Measurements from ENCODE around the gene TMED5. TPM values are rescaled to one million over a fixed set of nuclear protein-coding genes. Genes with fewer than 3 reads are reported as not detected.
"Not testable (repeated sequence)": the region's sequence is repeated elsewhere in the genome, so short reads cannot be mapped to it uniquely, and the experiment has no call there.

Gene TMED5
- total RNA-seq, 4 donors from 2014 or later = 37.7 to 62.3 (median 40.2) TPM

DNA sequence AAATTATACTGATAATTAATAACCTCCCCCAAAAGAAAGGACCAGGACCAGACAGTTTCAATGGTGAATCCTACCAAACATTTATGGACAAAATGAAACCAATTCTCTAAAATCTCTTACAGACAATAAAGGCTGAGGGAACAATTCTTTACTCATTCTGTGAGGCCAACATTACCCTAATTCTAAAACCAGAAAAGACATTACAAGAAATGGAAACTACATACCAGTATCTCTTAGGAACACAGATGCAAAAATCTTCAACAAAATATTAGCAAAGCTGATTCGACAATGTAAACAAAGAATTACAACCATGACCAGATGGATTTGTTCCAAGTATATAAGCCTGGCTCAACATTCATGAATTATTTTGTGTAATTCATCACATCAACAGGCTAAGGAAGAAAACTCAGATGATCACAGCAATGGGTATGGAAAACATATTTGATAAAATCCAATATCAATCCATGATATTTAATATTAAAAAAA, 8.6 kb downstream of the TMED5 start:
- H3K27ac ChIP-seq = no peak overlapping the region

DNA sequence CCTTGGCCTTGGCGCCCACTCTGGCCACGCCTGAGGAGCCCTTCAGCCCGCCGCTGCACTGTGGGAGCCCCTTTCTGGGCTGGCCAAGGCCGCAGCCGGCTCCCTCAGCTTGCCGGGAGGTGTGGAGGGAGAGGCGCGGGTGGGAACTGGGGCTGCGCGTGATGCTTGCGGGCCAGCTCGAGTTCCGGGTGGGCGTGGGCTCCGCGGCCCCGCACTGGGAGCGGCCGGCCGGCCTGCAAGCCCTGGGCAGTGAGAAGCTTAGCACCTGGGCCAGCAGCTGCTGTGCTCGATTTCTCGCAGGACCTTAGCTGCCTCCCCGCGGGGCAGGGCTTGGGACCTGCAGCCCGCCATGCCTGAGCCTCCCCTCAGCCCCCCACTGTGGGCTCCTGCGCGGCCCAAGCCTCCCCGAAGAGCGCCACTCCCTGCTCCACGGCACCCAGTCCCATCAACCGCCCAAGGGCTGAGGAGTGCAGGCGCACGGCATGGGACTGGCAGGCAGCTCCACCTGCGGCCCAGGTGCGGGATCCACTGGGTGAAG, 10.0 kb downstream of the TMED5 start:
- not testable (repeated sequence) for H3K4me3 ChIP-seq; H3K27ac ChIP-seq; H3K36me3 ChIP-seq; DNase-seq (ENCODE audit: low spot score in 2 of 2); H3K27me3 ChIP-seq; H3K9me3 ChIP-seq
- H3K4me1 ChIP-seq = peaks cover 15% of the 10 kb centered on the region
- 97% methylated on average over 9 of the region's 36 CpGs for WGBS

More for the DNA sequence above, 8.6 kb downstream of the TMED5 start:
- no peak for TF ChIP-seq EP300 (IDR thresholded peaks at IDR 0.05)
- no peak for TF ChIP-seq POLR2AphosphoS5 (IDR thresholded peaks at IDR 0.05)
- TF ChIP-seq, protein P1, sequence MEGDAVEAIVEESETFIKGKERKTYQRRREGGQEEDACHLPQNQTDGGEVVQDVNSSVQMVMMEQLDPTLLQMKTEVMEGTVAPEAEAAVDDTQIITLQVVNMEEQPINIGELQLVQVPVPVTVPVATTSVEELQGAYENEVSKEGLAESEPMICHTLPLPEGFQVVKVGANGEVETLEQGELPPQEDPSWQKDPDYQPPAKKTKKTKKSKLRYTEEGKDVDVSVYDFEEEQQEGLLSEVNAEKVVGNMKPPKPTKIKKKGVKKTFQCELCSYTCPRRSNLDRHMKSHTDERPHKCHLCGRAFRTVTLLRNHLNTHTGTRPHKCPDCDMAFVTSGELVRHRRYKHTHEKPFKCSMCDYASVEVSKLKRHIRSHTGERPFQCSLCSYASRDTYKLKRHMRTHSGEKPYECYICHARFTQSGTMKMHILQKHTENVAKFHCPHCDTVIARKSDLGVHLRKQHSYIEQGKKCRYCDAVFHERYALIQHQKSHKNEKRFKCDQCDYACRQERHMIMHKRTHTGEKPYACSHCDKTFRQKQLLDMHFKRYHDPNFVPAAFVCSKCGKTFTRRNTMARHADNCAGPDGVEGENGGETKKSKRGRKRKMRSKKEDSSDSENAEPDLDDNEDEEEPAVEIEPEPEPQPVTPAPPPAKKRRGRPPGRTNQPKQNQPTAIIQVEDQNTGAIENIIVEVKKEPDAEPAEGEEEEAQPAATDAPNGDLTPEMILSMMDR (IDR thresholded peaks at IDR 0.05) = no peak
- no peak for TF ChIP-seq POLR2A (IDR thresholded peaks at IDR 0.05)
- Histone ChIP-seq H3K36me3 (peaks cover 2% of the 10 kb centered on the region), H3K9me3 (no peaks in the 10 kb centered on the region), H3K27me3 (no peaks in the 10 kb centered on the region), H3K4me1 (peaks cover 24% of the 10 kb centered on the region), H3K4me3 (no peak overlapping the region)
- WGBS = 65% methylated on average over 1 of the region's 1 CpG
- DNase-seq (ENCODE audit: low spot score in 2 of 2) = no peak

- no peak for TF ChIP-seq EP300 (IDR thresholded peaks at IDR 0.05)
- peaks cover 3% of the 10 kb centered on the region for H3K4me1 ChIP-seq
- H3K36me3 ChIP-seq = peaks cover 2% of the 10 kb centered on the region
- H3K27me3 ChIP-seq = no peaks in the 10 kb centered on the region
- H3K9me3 ChIP-seq = no peaks in the 10 kb centered on the region
- H3K27ac ChIP-seq = no peak overlapping the region
- no peak for DNase-seq (ENCODE audit: low spot score in 2 of 2)
- no peak overlapping the region for H3K4me3 ChIP-seq
Measured at GRCh38 chr1:93167006-93167405, 13.2 kb downstream of the TMED5 start.

DNA sequence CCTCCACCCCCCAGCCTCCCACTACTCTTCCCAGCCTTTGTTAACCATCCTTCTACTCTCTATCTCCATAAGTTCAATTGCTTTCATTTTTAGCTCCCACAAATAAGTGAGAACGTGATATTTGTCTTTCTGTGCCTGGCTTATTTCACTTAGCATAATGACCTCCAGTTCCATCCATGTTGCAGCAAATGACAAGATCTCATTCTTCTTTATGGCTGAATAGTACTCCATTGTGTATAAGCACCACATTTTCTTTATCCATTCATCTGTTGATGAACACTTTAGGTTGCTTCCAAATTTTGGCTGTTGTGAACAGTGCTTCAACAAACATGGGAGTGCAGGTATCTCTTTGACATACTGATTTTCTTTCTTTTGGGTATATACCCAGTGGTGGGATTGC, 14.3 kb downstream of the TMED5 start:
- H3K4me3 ChIP-seq; H3K36me3 ChIP-seq; H3K9me3 ChIP-seq; H3K4me1 ChIP-seq; H3K27me3 ChIP-seq; H3K27ac ChIP-seq; DNase-seq (ENCODE audit: low spot score in 2 of 2): not testable (repeated sequence)
- 92% methylated on average over 1 of the region's 1 CpG for WGBS

DNA sequence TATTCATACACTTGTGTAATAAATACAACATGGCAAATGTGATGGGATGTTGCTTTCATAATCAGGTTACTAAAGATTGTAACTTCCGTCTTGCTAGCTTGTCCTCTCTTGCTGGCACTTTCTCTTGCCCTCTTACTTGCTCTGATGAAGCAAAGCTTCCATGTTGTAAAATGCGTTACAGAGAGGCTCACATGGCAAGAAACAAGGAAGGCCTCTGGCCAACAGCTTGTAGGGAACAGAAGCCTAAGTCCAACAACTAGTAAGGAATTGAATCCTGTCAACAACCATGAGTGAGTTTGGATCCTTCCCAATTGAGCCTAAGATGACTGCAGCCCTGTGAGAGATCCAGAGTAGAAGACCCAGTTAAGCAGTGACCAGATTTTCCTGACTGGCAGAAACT, 15.4 kb downstream of the TMED5 start:
- DNase-seq (ENCODE audit: low spot score in 2 of 2) = no peak
- Histone ChIP-seq H3K36me3 (no peaks in the 10 kb centered on the region), H3K27me3 (no peaks in the 10 kb centered on the region), H3K27ac (no peak overlapping the region), H3K4me1 (no peaks in the 10 kb centered on the region), H3K4me3 (no peak overlapping the region), H3K9me3 (no peaks in the 10 kb centered on the region)
- 98% methylated on average over 2 of the region's 2 CpGs for WGBS
- TF ChIP-seq EP300 (IDR thresholded peaks at IDR 0.05) = no peak
- TF ChIP-seq, protein P1 (IDR thresholded peaks at IDR 0.05) = no peak
- TF ChIP-seq POLR2AphosphoS5 (IDR thresholded peaks at IDR 0.05) = no peak
- TF ChIP-seq POLR2A (IDR thresholded peaks at IDR 0.05) = no peak

GRCh38 chr1:93163314-93163713, 16.9 kb downstream of the TMED5 start:
- H3K27me3 ChIP-seq; H3K4me1 ChIP-seq; H3K9me3 ChIP-seq; DNase-seq (ENCODE audit: low spot score in 2 of 2); H3K4me3 ChIP-seq; H3K27ac ChIP-seq: not testable (repeated sequence)
- 97% methylated on average over 8 of the region's 8 CpGs for WGBS
- peaks cover 11% of the 10 kb centered on the region for H3K36me3 ChIP-seq

DNA sequence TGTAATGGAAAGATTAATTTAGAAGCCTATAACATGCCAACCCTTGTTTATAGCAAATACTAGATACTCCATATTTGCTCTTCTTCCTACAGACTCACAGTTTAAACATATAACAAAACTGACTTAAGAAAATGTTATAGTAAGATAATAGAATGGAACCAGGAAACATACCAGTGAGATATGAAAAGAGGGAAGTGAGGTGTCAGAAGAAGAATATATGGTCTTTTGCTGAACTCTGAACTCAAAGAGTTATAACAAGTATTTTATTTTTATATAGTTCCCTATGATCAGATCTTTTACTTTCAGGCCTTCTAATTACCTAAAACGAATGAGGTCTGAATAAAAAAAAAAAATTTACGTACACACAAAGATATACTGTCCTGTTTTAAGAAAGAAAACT, 20.9 kb downstream of the TMED5 start:
- no peak overlapping the region for H3K27ac ChIP-seq

More for the DNA sequence above, 20.9 kb downstream of the TMED5 start:
- H3K4me3 ChIP-seq = no peak overlapping the region
- peaks cover 34% of the 10 kb centered on the region for H3K36me3 ChIP-seq
- DNase-seq (ENCODE audit: low spot score in 2 of 2) = no peak
- TF ChIP-seq EP300 (IDR thresholded peaks at IDR 0.05) (no peak), POLR2AphosphoS5 (IDR thresholded peaks at IDR 0.05) (no peak), POLR2A (IDR thresholded peaks at IDR 0.05) (no peak)
- TF ChIP-seq, protein P1 (IDR thresholded peaks at IDR 0.05) = no peak
- no peaks in the 10 kb centered on the region for H3K9me3 ChIP-seq
- 78% methylated on average over 2 of the region's 2 CpGs for WGBS
- H3K27me3 ChIP-seq = no peaks in the 10 kb centered on the region
- no peaks in the 10 kb centered on the region for H3K4me1 ChIP-seq
